HEK293 (cell line): ENCODE results near the gene TNS3.

Source experiments
- IKZF3 ChIP-seq: fragments of 450-650 bp; IDR thresholded peaks from 2 replicates; pipeline ENCODE4 v1.5.0; 2018; ENCODE audit warnings: missing biosample characterization, mild to moderate bottlenecking, missing genetic modification characterization, moderate library complexity
- KLF16 ChIP-seq: fragments of 450-650 bp; formaldehyde crosslinking; IDR thresholded peaks from 2 replicates; pipeline ENCODE4 v1.5.1; 2017; ENCODE audit warnings: missing biosample characterization, missing genetic modification characterization
- MYNN ChIP-seq: fragments of 450-650 bp; formaldehyde crosslinking; IDR thresholded peaks from 2 replicates; pipeline ENCODE4 v1.5.1; 2016; ENCODE audit warnings: missing biosample characterization, missing genetic modification characterization, borderline replicate concordance
- REPIN1 ChIP-seq: fragments of 450-650 bp; formaldehyde crosslinking; IDR thresholded peaks from 2 replicates; pipeline ENCODE4 v1.5.1; 2017; ENCODE audit warnings: missing biosample characterization, missing genetic modification characterization, low read depth
- SP2 ChIP-seq: fragments of 450-650 bp; formaldehyde crosslinking; IDR thresholded peaks from 2 replicates; pipeline ENCODE4 v1.5.1; 2016; ENCODE audit warnings: missing biosample characterization, missing genetic modification characterization
- WT1 ChIP-seq: fragments of 450-650 bp; formaldehyde crosslinking; IDR thresholded peaks from 2 replicates; pipeline ENCODE4 v1.5.1; 2016; ENCODE audit warnings: missing biosample characterization, missing genetic modification characterization
- ZNF133 ChIP-seq: fragments of 450-650 bp; formaldehyde crosslinking; IDR thresholded peaks from 2 replicates; pipeline ENCODE4 v1.5.1; 2016; ENCODE audit warnings: missing biosample characterization, missing genetic modification characterization
- TF ChIP-seq, protein P1 (sequence below): fragments of 450-650 bp; formaldehyde crosslinking; IDR thresholded peaks from 2 replicates; pipeline ENCODE4 v1.5.1; 2016; ENCODE audit warnings: missing biosample characterization, missing genetic modification characterization

DNA sequence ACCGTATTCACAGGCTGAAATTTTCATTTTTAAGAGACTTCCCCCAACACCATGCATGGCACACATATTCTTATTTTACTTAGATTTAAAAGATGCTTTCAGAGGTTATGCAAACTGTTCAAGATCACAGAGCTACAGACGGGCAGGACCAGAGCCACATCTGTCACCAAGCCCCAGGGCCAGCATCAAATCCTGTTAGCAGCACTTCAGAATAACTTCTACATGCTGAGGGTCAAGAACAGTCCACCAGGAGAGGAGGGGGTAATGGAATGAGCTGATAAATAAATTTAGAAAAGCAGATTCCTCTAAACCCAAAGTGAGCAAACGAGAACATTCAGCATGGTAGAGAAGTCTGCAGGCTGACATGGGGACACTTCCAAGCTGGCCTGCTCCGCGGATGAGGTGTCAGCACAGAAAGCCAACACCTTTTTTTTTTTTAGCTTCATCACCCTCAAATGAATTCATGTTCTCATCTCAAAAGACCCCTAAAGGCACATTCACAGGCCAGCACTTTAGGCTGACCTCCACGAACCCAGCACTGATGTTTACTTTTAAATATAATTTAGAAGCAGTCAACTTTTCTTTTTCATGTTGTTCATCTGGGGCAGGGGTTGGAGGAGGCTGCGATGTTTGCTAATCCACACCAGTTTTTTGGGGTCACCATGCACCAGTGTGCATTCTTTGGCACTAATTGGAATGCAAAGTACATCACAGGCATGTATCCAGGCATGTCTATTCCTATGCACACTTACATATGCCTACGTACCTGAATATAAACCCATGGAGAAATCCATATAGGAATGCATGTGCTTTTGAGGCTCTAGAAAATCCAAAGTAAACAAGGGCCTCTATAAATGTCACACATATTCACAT lies 249.0 kb downstream of the TNS3 start:
- TF ChIP-seq, protein P1, sequence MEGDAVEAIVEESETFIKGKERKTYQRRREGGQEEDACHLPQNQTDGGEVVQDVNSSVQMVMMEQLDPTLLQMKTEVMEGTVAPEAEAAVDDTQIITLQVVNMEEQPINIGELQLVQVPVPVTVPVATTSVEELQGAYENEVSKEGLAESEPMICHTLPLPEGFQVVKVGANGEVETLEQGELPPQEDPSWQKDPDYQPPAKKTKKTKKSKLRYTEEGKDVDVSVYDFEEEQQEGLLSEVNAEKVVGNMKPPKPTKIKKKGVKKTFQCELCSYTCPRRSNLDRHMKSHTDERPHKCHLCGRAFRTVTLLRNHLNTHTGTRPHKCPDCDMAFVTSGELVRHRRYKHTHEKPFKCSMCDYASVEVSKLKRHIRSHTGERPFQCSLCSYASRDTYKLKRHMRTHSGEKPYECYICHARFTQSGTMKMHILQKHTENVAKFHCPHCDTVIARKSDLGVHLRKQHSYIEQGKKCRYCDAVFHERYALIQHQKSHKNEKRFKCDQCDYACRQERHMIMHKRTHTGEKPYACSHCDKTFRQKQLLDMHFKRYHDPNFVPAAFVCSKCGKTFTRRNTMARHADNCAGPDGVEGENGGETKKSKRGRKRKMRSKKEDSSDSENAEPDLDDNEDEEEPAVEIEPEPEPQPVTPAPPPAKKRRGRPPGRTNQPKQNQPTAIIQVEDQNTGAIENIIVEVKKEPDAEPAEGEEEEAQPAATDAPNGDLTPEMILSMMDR (tag by site-specific recombination), result no peak
- no peak for TF ChIP-seq IKZF3 (tag by site-specific recombination)
- TF ChIP-seq KLF16 (tag by site-specific recombination), result no peak
- TF ChIP-seq SP2 (tag by site-specific recombination), result no peak
- TF ChIP-seq REPIN1, result no peak
- no peak for TF ChIP-seq MYNN
- TF ChIP-seq ZNF133 (tag by site-specific recombination), result no peak
- TF ChIP-seq WT1 (tag by site-specific recombination), result no peak
